ENCODE results near the gene CNOT2.

The CNOT2 gene

GRCh38 chr12:70330158-70330557, 86.9 kb downstream of the CNOT2 start:
- no peak for ATAC-seq
- no peak for TF ChIP-seq ZFP30 (CRISPR knock-in tag; IDR thresholded peaks at IDR 0.05)
- no peak for TF ChIP-seq ZFP3 (CRISPR knock-in tag; IDR thresholded peaks at IDR 0.05)
- no peak for TF ChIP-seq ARNTL (CRISPR knock-in tag; IDR thresholded peaks at IDR 0.05; ENCODE audit: borderline replicate concordance, low read depth)
- no peak for TF ChIP-seq CREB5 (CRISPR knock-in tag; IDR thresholded peaks at IDR 0.05; ENCODE audit: low read depth)
- no peak for TF ChIP-seq TSHZ2 (CRISPR knock-in tag; IDR thresholded peaks at IDR 0.05)
- no peak for TF ChIP-seq ISL1 (CRISPR knock-in tag; IDR thresholded peaks at IDR 0.05)
- TF ChIP-seq PPARA (CRISPR knock-in tag; IDR thresholded peaks at IDR 0.05; ENCODE audit: borderline replicate concordance), result no peak
- no peak for TF ChIP-seq BACH2 (CRISPR knock-in tag; IDR thresholded peaks at IDR 0.05; ENCODE audit: borderline replicate concordance)
- no peak for TF ChIP-seq GLIS3 (CRISPR knock-in tag; IDR thresholded peaks at IDR 0.05)
- TF ChIP-seq PATZ1 (CRISPR knock-in tag; IDR thresholded peaks at IDR 0.05; ENCODE audit: borderline replicate concordance), result no peak
- TF ChIP-seq TOX (CRISPR knock-in tag; IDR thresholded peaks at IDR 0.05; ENCODE audit: borderline replicate concordance), result no peak
- TF ChIP-seq ZNF565 (CRISPR knock-in tag; conservative IDR thresholded peaks at IDR 0.05; ENCODE audit: low read depth), result no peak
- TF ChIP-seq ZNF70 (CRISPR knock-in tag; IDR thresholded peaks at IDR 0.05), result no peak
- no peak for TF ChIP-seq ZC3H10 (CRISPR knock-in tag; IDR thresholded peaks at IDR 0.05)
- no peak for TF ChIP-seq TCF4 (CRISPR knock-in tag; IDR thresholded peaks at IDR 0.05; ENCODE audit: borderline replicate concordance)
- TF ChIP-seq CSDC2 (CRISPR knock-in tag; IDR thresholded peaks at IDR 0.05), result no peak
- no peak for TF ChIP-seq CSRNP3 (CRISPR knock-in tag; IDR thresholded peaks at IDR 0.05)

- no peak for ATAC-seq
- TF ChIP-seq ESRRG (CRISPR knock-in tag; IDR thresholded peaks at IDR 0.05) (no peak), ZNF565 (CRISPR knock-in tag; conservative IDR thresholded peaks at IDR 0.05; ENCODE audit: low read depth) (no peak), RARB (CRISPR knock-in tag; IDR thresholded peaks at IDR 0.05) (no peak), ZNF8 (CRISPR knock-in tag; IDR thresholded peaks at IDR 0.05) (no peak), PPARA (CRISPR knock-in tag; IDR thresholded peaks at IDR 0.05; ENCODE audit: borderline replicate concordance) (no peak), POU6F1 (CRISPR knock-in tag; IDR thresholded peaks at IDR 0.05; ENCODE audit: borderline replicate concordance, low read depth) (no peak), CSRNP3 (CRISPR knock-in tag; IDR thresholded peaks at IDR 0.05) (no peak), TCF4 (CRISPR knock-in tag; IDR thresholded peaks at IDR 0.05; ENCODE audit: borderline replicate concordance) (no peak), OSR1 (CRISPR knock-in tag; IDR thresholded peaks at IDR 0.05) (no peak), SNAI2 (CRISPR knock-in tag; IDR thresholded peaks at IDR 0.05) (no peak), ISL1 (CRISPR knock-in tag; IDR thresholded peaks at IDR 0.05) (no peak), ARNTL (CRISPR knock-in tag; IDR thresholded peaks at IDR 0.05; ENCODE audit: borderline replicate concordance, low read depth) (no peak), ZNF70 (CRISPR knock-in tag; IDR thresholded peaks at IDR 0.05) (no peak), CSDC2 (CRISPR knock-in tag; IDR thresholded peaks at IDR 0.05) (no peak), CREB5 (CRISPR knock-in tag; IDR thresholded peaks at IDR 0.05; ENCODE audit: low read depth) (no peak), ZFP3 (CRISPR knock-in tag; IDR thresholded peaks at IDR 0.05) (no peak), TSHZ2 (CRISPR knock-in tag; IDR thresholded peaks at IDR 0.05) (no peak)
Observed at GRCh38 chr12:70332236-70332635, 89.0 kb downstream of the CNOT2 start.

Measured in SK-N-SH treated with all-trans-retinoic acid at 6 μM for 48 hours (cell line).